SU-DHL-6 (cell line): ENCODE measurements around the gene HELQ.
"Not testable (repeated sequence)": the region's sequence is repeated elsewhere in the genome, so short reads cannot be mapped to it uniquely, and the experiment has no call there.

ENCODE experiments used
- H2AFZ ChIP-seq: fragments of 200-600 bp; sonication (generic); 2 replicates; pipeline ENCODE4 v1.6.1; 2014; ENCODE audit warnings: low read depth, mild to moderate bottlenecking, moderate library complexity, mixed read lengths, antibody characterized with exemption, low read length; ENCODE audit not compliant: severe bottlenecking
- H3F3A ChIP-seq: fragments of 200-600 bp; shearing (Covaris generic); 2 replicates; pipeline ENCODE4 v1.6.0; 2016; ENCODE audit warnings: antibody characterized with exemption, mild to moderate bottlenecking; ENCODE audit not compliant: insufficient read depth
- H3K27ac ChIP-seq: fragments of 200-600 bp; sonication (generic); 2 replicates; pipeline ENCODE4 v1.5.1; 2016; ENCODE audit warnings: low read depth, mild to moderate bottlenecking, low read length, moderate library complexity, mixed read lengths
- H3K27me3 ChIP-seq: fragments of 200-600 bp; sonication (generic), shearing (Covaris generic); 2 replicates; pipeline ENCODE4 v1.6.0; 2014; ENCODE audit warnings: mild to moderate bottlenecking, low read length
- H3K36me3 ChIP-seq: fragments of 200-600 bp; sonication (generic); 2 replicates; pipeline ENCODE4 v1.6.1; 2014; ENCODE audit warnings: mild to moderate bottlenecking, low read length, mixed read lengths
- H3K4me2 ChIP-seq: fragments of 300-600, 200-600 bp; shearing (Covaris generic), sonication (generic); 2 replicates; pipeline ENCODE4 v1.6.0; 2014; ENCODE audit warnings: low read length, low read depth, mild to moderate bottlenecking; ENCODE audit not compliant: poor library complexity, severe bottlenecking
- H3K4me3 ChIP-seq: fragments of 200-600 bp; sonication (generic); 2 replicates; pipeline ENCODE4 v1.5.1; 2014; ENCODE audit warnings: antibody characterized with exemption, low read length, mild to moderate bottlenecking, mixed read lengths; ENCODE audit not compliant: insufficient read depth, poor library complexity, severe bottlenecking
- H3K79me2 ChIP-seq: fragments of 200-600 bp; sonication (generic); 2 replicates; pipeline ENCODE4 v1.6.1; 2014; ENCODE audit warnings: mild to moderate bottlenecking, low read length, moderate library complexity; ENCODE audit not compliant: insufficient read depth
- H3K9ac ChIP-seq: fragments of 200-600 bp; sonication (generic); 2 replicates; pipeline ENCODE4 v1.7.0; 2014; ENCODE audit warnings: mild to moderate bottlenecking, low read length
- H3K9me2 ChIP-seq: fragments of 200-600 bp; sonication (generic); replicated peaks from 2 replicates; pipeline ENCODE4 v1.6.1; 2014; ENCODE audit warnings: low read length; ENCODE audit not compliant: insufficient read depth
- H3K9me3 ChIP-seq: fragments of 200-600 bp; sonication (generic); 2 replicates; pipeline ENCODE4 v1.6.1; 2014; ENCODE audit warnings: low read length, mixed read lengths; ENCODE audit not compliant: insufficient read depth
- H4K20me1 ChIP-seq: fragments of 200-600 bp; sonication (generic); 2 replicates; pipeline ENCODE4 v1.6.1; 2014; ENCODE audit warnings: low read depth, mild to moderate bottlenecking, antibody characterized with exemption, low read length, moderate library complexity, mixed read lengths
- CTCF ChIP-seq: fragments of 200-600 bp; sonication (generic); IDR thresholded peaks from one replicate; pipeline ENCODE4 v1.5.1; 2017; ENCODE audit warnings: antibody characterized with exemption, mild to moderate bottlenecking, low read length, moderate library complexity; ENCODE audit not compliant: insufficient read depth, poor library complexity, severe bottlenecking
- EZH2phosphoT487 ChIP-seq: fragments of 200-600 bp; sonication (generic), shearing (Covaris generic); conservative IDR thresholded peaks from 2 replicates; pipeline ENCODE4 v1.6.1; 2018; ENCODE audit warnings: mild to moderate bottlenecking, antibody characterized with exemption, low read length, moderate library complexity, mixed read lengths

HELQ gene

GRCh38 chr4:83405844-83406816 is 49.5 kb downstream of the HELQ start:
- no peaks in the 10 kb centered on the region for H4K20me1 ChIP-seq
- H3K27me3 ChIP-seq = no peaks in the 10 kb centered on the region
- no peak overlapping the region for H3K4me3 ChIP-seq
- no peak overlapping the region for H2AFZ ChIP-seq
- H3K79me2 ChIP-seq = no peaks in the 10 kb centered on the region
- no peak overlapping the region for H3K9ac ChIP-seq
- H3K27ac ChIP-seq = no peak overlapping the region
- TF ChIP-seq EZH2phosphoT487 (no peak), CTCF (no peak)
- no peak overlapping the region for H3K4me2 ChIP-seq
- H3K36me3 ChIP-seq = no peaks in the 10 kb centered on the region; the same call in 1 of the 2 replicates
- H3K9me2 ChIP-seq = no peaks in the 10 kb centered on the region
- H3K9me3 ChIP-seq = no peaks in the 10 kb centered on the region
- no peaks in the 10 kb centered on the region for H3F3A ChIP-seq

- H4K20me1 ChIP-seq, H3K27me3 ChIP-seq, H3K4me3 ChIP-seq, H3K79me2 ChIP-seq, H3K9ac ChIP-seq, H3K36me3 ChIP-seq, H3K9me2 ChIP-seq, H3F3A ChIP-seq, H3K4me2 ChIP-seq, H2AFZ ChIP-seq, H3K9me3 ChIP-seq, H3K27ac ChIP-seq: not testable (repeated sequence)
Measured at GRCh38 chr4:83398158-83398557, 57.5 kb downstream of the HELQ start.

- Histone ChIP-seq H3K9ac (no peak overlapping the region), H3K4me3 (no peak overlapping the region), H4K20me1 (no peaks in the 10 kb centered on the region), H3K27me3 (no peaks in the 10 kb centered on the region), H3K27ac (no peak overlapping the region), H3K36me3 (no peaks in the 10 kb centered on the region), H2AFZ (no peak overlapping the region), H3K79me2 (no peaks in the 10 kb centered on the region), H3F3A (no peaks in the 10 kb centered on the region), H3K4me2 (no peak overlapping the region), H3K9me2 (no peaks in the 10 kb centered on the region), H3K9me3 (no peaks in the 10 kb centered on the region)
- no peak for TF ChIP-seq CTCF
- no peak for TF ChIP-seq EZH2phosphoT487
Measured at GRCh38 chr4:83393908-83394307, 61.7 kb downstream of the HELQ start.

GRCh38 chr4:83392562-83392961 is 63.1 kb downstream of the HELQ start:
- H3K9ac ChIP-seq = no peak overlapping the region
- no peak overlapping the region for H3K27ac ChIP-seq
- no peaks in the 10 kb centered on the region for H4K20me1 ChIP-seq
- no peaks in the 10 kb centered on the region for H3K79me2 ChIP-seq
- no peaks in the 10 kb centered on the region for H3K9me3 ChIP-seq
- TF ChIP-seq EZH2phosphoT487 (no peak), CTCF (no peak)
- H3K27me3 ChIP-seq = no peaks in the 10 kb centered on the region
- no peaks in the 10 kb centered on the region for H3K36me3 ChIP-seq
- no peak overlapping the region for H3K4me3 ChIP-seq
- H3K9me2 ChIP-seq = no peaks in the 10 kb centered on the region
- H3K4me2 ChIP-seq = no peak overlapping the region
- H2AFZ ChIP-seq = no peak overlapping the region
- no peaks in the 10 kb centered on the region for H3F3A ChIP-seq
